ENCODE data around the gene OR13C2. TPM values are rescaled to one million over a fixed set of nuclear protein-coding genes. Genes with fewer than 3 reads are reported as not detected.
"Not testable (repeated sequence)": the region's sequence is repeated elsewhere in the genome, so short reads cannot be mapped to it uniquely, and the experiment has no call there.

OR13C2 gene, protein sequence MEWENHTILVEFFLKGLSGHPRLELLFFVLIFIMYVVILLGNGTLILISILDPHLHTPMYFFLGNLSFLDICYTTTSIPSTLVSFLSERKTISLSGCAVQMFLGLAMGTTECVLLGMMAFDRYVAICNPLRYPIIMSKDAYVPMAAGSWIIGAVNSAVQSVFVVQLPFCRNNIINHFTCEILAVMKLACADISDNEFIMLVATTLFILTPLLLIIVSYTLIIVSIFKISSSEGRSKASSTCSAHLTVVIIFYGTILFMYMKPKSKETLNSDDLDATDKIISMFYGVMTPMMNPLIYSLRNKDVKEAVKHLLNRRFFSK
- total RNA-seq (ENCODE audit: unreplicated experiment): not detected
- long read RNA-seq: 0 reads

DNA sequence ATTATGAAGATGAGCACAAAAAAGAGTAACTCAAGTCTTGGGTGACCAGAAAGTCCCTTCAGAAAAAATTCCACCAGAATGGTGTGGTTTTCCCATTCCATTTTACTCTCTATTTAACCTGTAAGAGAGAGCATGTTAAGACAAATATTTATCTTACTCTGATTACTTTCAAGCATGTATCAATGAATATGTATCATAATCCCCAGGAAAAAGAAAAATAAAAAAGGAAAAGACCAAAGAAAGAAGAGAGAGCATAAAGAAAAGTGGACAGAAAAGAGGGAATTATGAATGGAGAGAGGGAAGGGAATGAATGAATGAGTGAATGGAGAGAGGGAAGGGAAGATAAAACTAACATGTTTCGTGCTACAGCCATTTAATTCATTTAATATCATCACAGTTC lies at the start of gene OR13C2:
Gene OR13C2, minus strand, starts transcription at position 101 of the 400 bp plus-strand sequence. Its CDS starts 0 bp downstream, at position 101.
- H3K27me3 Mint-ChIP-seq (ENCODE audit: unreplicated experiment); H3K9me3 Mint-ChIP-seq (ENCODE audit: unreplicated experiment); H3K36me3 Mint-ChIP-seq (ENCODE audit: low read depth, unreplicated experiment); H3K4me1 Mint-ChIP-seq (ENCODE audit: unreplicated experiment); H3K27ac Mint-ChIP-seq (ENCODE audit: unreplicated experiment); DNase-seq (ENCODE audit: low spot score); H3K4me3 Mint-ChIP-seq (ENCODE audit: unreplicated experiment): not testable (repeated sequence)

DNA sequence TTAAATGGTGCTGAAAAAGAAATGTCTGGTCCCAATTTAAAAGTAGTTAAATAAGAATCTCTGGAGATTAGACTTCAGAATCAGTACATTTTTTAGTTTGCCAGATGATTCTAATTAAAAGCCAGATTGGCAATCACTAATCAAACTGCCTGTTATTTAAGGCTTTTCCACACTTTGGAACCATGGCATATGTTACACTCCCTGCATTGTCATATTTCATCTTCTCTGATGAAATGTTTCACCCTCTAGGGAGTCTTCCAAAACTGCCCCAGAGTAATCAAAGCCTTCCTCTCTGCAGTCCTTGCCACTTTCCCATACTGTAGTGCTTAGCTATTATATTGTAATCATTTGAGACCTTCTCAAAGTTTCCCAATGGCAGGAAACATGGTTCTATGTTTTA lies 30.0 kb upstream of the OR13C2 start:
- H3K36me3 Mint-ChIP-seq (ENCODE audit: low read depth, unreplicated experiment): peaks cover under 1% of the 10 kb centered on the region
- DNase-seq (ENCODE audit: low spot score): no peak
- TF ChIP-seq, protein P1, sequence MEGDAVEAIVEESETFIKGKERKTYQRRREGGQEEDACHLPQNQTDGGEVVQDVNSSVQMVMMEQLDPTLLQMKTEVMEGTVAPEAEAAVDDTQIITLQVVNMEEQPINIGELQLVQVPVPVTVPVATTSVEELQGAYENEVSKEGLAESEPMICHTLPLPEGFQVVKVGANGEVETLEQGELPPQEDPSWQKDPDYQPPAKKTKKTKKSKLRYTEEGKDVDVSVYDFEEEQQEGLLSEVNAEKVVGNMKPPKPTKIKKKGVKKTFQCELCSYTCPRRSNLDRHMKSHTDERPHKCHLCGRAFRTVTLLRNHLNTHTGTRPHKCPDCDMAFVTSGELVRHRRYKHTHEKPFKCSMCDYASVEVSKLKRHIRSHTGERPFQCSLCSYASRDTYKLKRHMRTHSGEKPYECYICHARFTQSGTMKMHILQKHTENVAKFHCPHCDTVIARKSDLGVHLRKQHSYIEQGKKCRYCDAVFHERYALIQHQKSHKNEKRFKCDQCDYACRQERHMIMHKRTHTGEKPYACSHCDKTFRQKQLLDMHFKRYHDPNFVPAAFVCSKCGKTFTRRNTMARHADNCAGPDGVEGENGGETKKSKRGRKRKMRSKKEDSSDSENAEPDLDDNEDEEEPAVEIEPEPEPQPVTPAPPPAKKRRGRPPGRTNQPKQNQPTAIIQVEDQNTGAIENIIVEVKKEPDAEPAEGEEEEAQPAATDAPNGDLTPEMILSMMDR (IDR thresholded peaks at IDR 0.05; ENCODE audit: unreplicated experiment): no peak
- H3K27ac Mint-ChIP-seq (ENCODE audit: unreplicated experiment): no peak overlapping the region
- H3K4me3 Mint-ChIP-seq (ENCODE audit: unreplicated experiment): no peak overlapping the region
- peaks cover 6% of the 10 kb centered on the region for H3K9me3 Mint-ChIP-seq (ENCODE audit: unreplicated experiment)
- peaks cover 4% of the 10 kb centered on the region for H3K27me3 Mint-ChIP-seq (ENCODE audit: unreplicated experiment)
- H3K4me1 Mint-ChIP-seq (ENCODE audit: unreplicated experiment): no peaks in the 10 kb centered on the region

DNA sequence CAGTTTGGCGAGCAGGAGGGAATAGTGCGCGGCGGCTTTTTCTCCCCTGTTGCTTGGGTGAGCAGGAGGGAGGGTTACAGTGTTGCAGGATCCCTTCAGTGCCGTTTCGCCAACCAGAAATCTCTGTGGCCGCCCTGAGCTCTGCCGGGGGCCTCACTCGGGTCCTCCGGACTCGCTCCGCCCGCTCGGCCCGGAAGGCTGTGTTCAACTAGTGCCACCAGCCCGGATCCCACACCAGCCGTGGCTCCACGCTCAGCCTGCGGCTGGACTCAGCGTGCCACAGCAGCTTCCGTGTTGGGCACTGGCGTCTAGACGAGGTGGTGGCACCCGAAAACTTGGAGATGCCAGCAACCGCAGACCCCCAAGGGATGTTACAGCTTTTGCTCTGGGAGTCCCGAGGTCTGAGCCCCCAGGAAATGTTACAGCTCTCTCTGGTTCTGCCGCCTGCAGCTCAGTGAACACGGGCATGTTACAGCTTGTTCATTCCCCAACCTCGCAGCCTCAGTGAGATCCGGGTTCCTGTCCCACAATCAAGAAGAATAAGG lies 28.6 kb upstream of the OR13C2 start:
- H3K27ac Mint-ChIP-seq (ENCODE audit: unreplicated experiment): no peak overlapping the region
- peaks cover 4% of the 10 kb centered on the region for H3K27me3 Mint-ChIP-seq (ENCODE audit: unreplicated experiment)
- TF ChIP-seq, protein P1 (IDR thresholded peaks at IDR 0.05; ENCODE audit: unreplicated experiment): no peak
- no peaks in the 10 kb centered on the region for H3K4me1 Mint-ChIP-seq (ENCODE audit: unreplicated experiment)
- no peak overlapping the region for H3K4me3 Mint-ChIP-seq (ENCODE audit: unreplicated experiment)
- H3K9me3 Mint-ChIP-seq (ENCODE audit: unreplicated experiment): peaks cover 4% of the 10 kb centered on the region
- DNase-seq (ENCODE audit: low spot score): no peak
- H3K36me3 Mint-ChIP-seq (ENCODE audit: low read depth, unreplicated experiment): no peaks in the 10 kb centered on the region

DNA sequence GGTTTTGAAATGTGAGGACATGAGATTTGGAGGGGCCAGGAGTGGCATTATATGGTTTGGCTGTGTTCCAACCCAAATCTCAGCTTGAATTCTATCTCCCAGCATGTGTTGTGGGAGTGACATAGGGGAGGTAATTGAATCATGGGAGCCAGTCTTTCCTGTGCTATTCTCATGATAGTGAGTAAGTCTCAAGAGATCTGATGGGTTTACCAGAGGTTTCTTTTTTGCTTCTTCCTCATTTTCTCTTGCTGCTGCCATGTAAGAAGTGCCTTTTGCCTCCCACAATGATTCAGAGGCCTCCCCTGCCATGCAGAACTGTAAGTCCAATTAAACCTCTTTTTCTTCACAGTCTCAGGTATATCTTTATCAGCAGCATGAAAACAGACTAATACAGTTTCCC lies 20.5 kb upstream of the OR13C2 start:
- H3K36me3 Mint-ChIP-seq (ENCODE audit: low read depth, unreplicated experiment); H3K4me3 Mint-ChIP-seq (ENCODE audit: unreplicated experiment); H3K9me3 Mint-ChIP-seq (ENCODE audit: unreplicated experiment); H3K27me3 Mint-ChIP-seq (ENCODE audit: unreplicated experiment); DNase-seq (ENCODE audit: low spot score); H3K4me1 Mint-ChIP-seq (ENCODE audit: unreplicated experiment); H3K27ac Mint-ChIP-seq (ENCODE audit: unreplicated experiment): not testable (repeated sequence)

DNA sequence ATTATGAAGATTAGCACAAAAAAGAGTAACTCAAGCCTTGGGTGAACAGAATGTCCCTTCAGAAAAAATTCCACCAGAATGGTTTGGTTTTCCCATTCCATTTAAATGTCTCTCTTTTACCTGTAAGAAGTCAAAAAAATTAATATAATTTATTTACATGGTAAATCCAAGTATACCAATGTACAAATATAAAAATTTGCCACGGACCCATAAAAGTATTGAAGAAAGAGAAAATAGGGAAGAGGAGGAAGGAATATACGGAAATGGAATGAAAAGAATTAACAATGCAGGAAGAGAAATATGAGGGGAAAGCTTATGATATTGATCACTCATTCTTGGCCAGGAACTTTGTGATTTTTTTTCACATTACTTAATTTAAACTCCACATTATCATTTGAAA lies 12.7 kb upstream of the OR13C2 start, which contains the start of gene OR13C9:
Gene OR13C9, minus strand, starts transcription at position 101 of the 400 bp plus-strand sequence. Its CDS starts 0 bp downstream, at position 101.
- Mint-ChIP-seq H3K4me3 (ENCODE audit: unreplicated experiment) (no peak within 1 kb of the TSS), H3K9me3 (ENCODE audit: unreplicated experiment) (no peaks in the 10 kb centered on the region), H3K27me3 (ENCODE audit: unreplicated experiment) (no peaks in the 10 kb centered on the region), H3K4me1 (ENCODE audit: unreplicated experiment) (no peaks in the 10 kb centered on the region), H3K27ac (ENCODE audit: unreplicated experiment) (no peak within 1 kb of the TSS), H3K36me3 (ENCODE audit: low read depth, unreplicated experiment) (no peaks in the 10 kb centered on the region)
- TF ChIP-seq, protein P1 (IDR thresholded peaks at IDR 0.05; ENCODE audit: unreplicated experiment): no peak
- no peak for DNase-seq (ENCODE audit: low spot score)

DNA sequence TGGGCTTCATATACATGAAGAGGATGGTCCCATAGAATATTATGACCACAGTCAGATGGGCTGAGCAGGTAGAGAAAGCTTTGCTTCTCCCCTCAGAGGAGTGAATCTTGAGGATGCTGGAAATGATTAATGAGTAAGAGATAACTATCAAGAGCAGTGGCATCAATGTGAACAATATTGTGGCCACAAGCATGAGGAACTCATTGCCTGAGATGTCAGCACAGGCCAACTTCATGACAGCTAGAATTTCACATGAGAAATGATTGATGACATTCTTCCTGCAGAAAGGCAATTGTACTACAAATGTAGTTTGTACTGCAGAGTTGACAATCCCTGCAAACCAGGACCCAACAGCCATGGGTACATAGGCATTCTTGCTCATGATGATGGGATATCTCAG lies 12.0 kb upstream of the OR13C2 start:
- Mint-ChIP-seq H3K4me3 (ENCODE audit: unreplicated experiment) (no peak overlapping the region), H3K27me3 (ENCODE audit: unreplicated experiment) (no peaks in the 10 kb centered on the region), H3K9me3 (ENCODE audit: unreplicated experiment) (no peaks in the 10 kb centered on the region), H3K27ac (ENCODE audit: unreplicated experiment) (no peak overlapping the region), H3K4me1 (ENCODE audit: unreplicated experiment) (no peaks in the 10 kb centered on the region), H3K36me3 (ENCODE audit: low read depth, unreplicated experiment) (no peaks in the 10 kb centered on the region)
- DNase-seq (ENCODE audit: low spot score): no peak
- TF ChIP-seq, protein P1 (IDR thresholded peaks at IDR 0.05; ENCODE audit: unreplicated experiment): no peak
